ENCODE data around the gene KIF20B.

The KIF20B gene

GRCh38 chr10:89663144-89663543 lies 38.2 kb upstream of the KIF20B start:
- no peak overlapping the region for H3K4me3 ChIP-seq (ENCODE audit: low read depth, low read length)

DNA sequence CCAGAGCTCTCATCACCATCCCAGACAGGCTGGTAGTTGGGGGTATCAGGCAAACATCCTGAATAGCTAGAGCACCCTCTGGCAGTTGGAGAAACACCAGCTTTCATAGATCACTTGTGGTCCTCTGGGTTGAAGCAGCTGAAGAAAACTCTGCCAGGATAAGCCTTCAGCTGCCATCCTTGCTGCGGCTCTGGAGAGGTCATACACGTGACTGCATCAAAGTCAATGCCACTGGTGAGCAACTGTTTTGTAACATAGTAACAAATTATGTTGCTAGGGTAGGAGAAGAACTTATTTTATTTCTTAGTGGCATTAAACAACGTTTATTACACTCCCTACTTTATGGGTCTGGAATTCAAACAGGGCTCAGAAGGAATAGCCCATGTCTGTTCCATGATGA lies 37.2 kb upstream of the KIF20B start:
- no peak overlapping the region for H3K27ac ChIP-seq (ENCODE audit: low read depth, low read length)
- H3K36me3 ChIP-seq (ENCODE audit: control insufficient read depth, insufficient read depth, low read length) = no peaks in the 10 kb centered on the region
- no peaks in the 10 kb centered on the region for H3K9me3 ChIP-seq (ENCODE audit: control insufficient read depth, insufficient read depth, low read length)
- H3K27me3 ChIP-seq (ENCODE audit: control insufficient read depth, insufficient read depth, low read length) = no peaks in the 10 kb centered on the region
- H3K9ac ChIP-seq (ENCODE audit: low read depth, low read length) = no peak overlapping the region
- H3K4me3 ChIP-seq (ENCODE audit: low read depth, low read length) = no peak overlapping the region
- H3K4me1 ChIP-seq (ENCODE audit: control insufficient read depth, insufficient read depth, low read length) = no peaks in the 10 kb centered on the region

More at GRCh38 chr10:89663144-89663543, 38.2 kb upstream of the KIF20B start:
- no peaks in the 10 kb centered on the region for H3K4me1 ChIP-seq (ENCODE audit: control insufficient read depth, insufficient read depth, low read length)
- H3K27ac ChIP-seq (ENCODE audit: low read depth, low read length) = no peak overlapping the region
- H3K36me3 ChIP-seq (ENCODE audit: control insufficient read depth, insufficient read depth, low read length) = no peaks in the 10 kb centered on the region
- no peaks in the 10 kb centered on the region for H3K27me3 ChIP-seq (ENCODE audit: control insufficient read depth, insufficient read depth, low read length)
- no peaks in the 10 kb centered on the region for H3K9me3 ChIP-seq (ENCODE audit: control insufficient read depth, insufficient read depth, low read length)
- no peak overlapping the region for H3K9ac ChIP-seq (ENCODE audit: low read depth, low read length)

GRCh38 chr10:89665302-89665701 lies 36.1 kb upstream of the KIF20B start:
- no peaks in the 10 kb centered on the region for H3K4me1 ChIP-seq (ENCODE audit: control insufficient read depth, insufficient read depth, low read length)
- H3K4me3 ChIP-seq (ENCODE audit: low read depth, low read length) = no peak overlapping the region
- H3K36me3 ChIP-seq (ENCODE audit: control insufficient read depth, insufficient read depth, low read length) = no peaks in the 10 kb centered on the region
- no peak overlapping the region for H3K27ac ChIP-seq (ENCODE audit: low read depth, low read length)
- no peaks in the 10 kb centered on the region for H3K27me3 ChIP-seq (ENCODE audit: control insufficient read depth, insufficient read depth, low read length)
- no peak overlapping the region for H3K9ac ChIP-seq (ENCODE audit: low read depth, low read length)
- H3K9me3 ChIP-seq (ENCODE audit: control insufficient read depth, insufficient read depth, low read length) = no peaks in the 10 kb centered on the region

DNA sequence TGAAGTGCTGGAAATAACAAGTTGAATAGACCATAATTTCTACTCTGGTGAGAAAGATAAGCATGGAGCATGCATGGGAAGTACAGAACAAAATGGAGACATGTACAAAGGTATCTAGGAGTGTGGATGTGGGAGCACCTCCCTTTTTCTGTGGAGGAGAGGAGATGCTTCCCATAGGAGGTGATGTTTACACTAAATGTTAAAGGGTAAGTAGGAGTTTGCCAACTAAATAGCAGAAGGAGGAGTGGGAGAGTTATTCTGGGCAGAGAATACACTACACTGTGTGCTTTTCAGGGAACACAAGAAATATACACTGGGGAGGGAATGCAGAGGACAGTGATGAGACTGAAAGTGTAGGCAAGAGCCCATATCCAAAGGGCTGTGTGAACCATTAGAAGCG lies 35.3 kb upstream of the KIF20B start:
- Histone ChIP-seq H3K27ac (ENCODE audit: low read depth, low read length) (no peak overlapping the region), H3K27me3 (ENCODE audit: control insufficient read depth, insufficient read depth, low read length) (no peaks in the 10 kb centered on the region), H3K36me3 (ENCODE audit: control insufficient read depth, insufficient read depth, low read length) (no peaks in the 10 kb centered on the region), H3K4me3 (ENCODE audit: low read depth, low read length) (no peak overlapping the region), H3K9ac (ENCODE audit: low read depth, low read length) (no peak overlapping the region), H3K4me1 (ENCODE audit: control insufficient read depth, insufficient read depth, low read length) (no peaks in the 10 kb centered on the region), H3K9me3 (ENCODE audit: control insufficient read depth, insufficient read depth, low read length) (no peaks in the 10 kb centered on the region)

DNA sequence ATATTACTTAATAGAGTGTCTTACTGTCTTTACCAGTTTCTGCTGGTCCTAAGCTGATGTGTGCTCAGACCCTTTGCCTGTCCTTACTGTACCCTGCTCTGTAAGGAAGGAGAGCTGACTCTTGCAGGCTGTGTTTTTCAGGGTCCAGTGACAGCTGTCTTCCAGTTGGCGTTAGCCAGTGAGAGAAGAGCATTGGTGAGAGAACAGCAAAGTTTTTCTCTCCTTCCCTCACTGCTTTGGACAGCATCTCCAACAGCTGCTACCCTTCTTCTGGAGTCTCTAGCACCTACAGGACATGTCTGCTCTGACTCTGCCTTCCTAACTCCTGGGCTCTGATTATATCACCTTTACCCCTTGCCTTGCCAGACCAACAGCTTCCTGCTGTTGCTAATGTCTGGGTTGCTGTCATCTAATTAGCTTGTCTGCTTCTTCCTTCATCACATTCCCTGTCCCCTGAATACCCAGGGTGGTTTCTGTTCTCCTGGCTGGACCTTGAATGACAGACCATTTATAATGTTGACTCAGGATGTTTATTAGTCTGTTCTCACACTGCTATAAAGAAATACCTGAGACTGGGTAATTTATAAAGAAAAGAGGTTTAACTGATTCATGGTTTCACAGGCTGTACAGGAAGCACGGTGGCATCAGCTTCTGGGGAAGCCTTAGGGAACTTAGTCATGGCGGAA lies 32.9 kb upstream of the KIF20B start:
- Histone ChIP-seq H3K36me3 (ENCODE audit: control insufficient read depth, insufficient read depth, low read length) (no peaks in the 10 kb centered on the region), H3K4me3 (ENCODE audit: low read depth, low read length) (no peak overlapping the region), H3K9ac (ENCODE audit: low read depth, low read length) (no peak overlapping the region), H3K27me3 (ENCODE audit: control insufficient read depth, insufficient read depth, low read length) (no peaks in the 10 kb centered on the region), H3K9me3 (ENCODE audit: control insufficient read depth, insufficient read depth, low read length) (no peaks in the 10 kb centered on the region), H3K27ac (ENCODE audit: low read depth, low read length) (no peak overlapping the region), H3K4me1 (ENCODE audit: control insufficient read depth, insufficient read depth, low read length) (no peaks in the 10 kb centered on the region)

GRCh38 chr10:89669985-89670384 lies 31.4 kb upstream of the KIF20B start:
- H3K27ac ChIP-seq (ENCODE audit: low read depth, low read length) = no peak overlapping the region
- no peaks in the 10 kb centered on the region for H3K9me3 ChIP-seq (ENCODE audit: control insufficient read depth, insufficient read depth, low read length)
- H3K27me3 ChIP-seq (ENCODE audit: control insufficient read depth, insufficient read depth, low read length) = no peaks in the 10 kb centered on the region
- no peak overlapping the region for H3K4me3 ChIP-seq (ENCODE audit: low read depth, low read length)
- H3K36me3 ChIP-seq (ENCODE audit: control insufficient read depth, insufficient read depth, low read length) = no peaks in the 10 kb centered on the region
- no peak overlapping the region for H3K9ac ChIP-seq (ENCODE audit: low read depth, low read length)
- peaks cover 5% of the 10 kb centered on the region for H3K4me1 ChIP-seq (ENCODE audit: control insufficient read depth, insufficient read depth, low read length)

DNA sequence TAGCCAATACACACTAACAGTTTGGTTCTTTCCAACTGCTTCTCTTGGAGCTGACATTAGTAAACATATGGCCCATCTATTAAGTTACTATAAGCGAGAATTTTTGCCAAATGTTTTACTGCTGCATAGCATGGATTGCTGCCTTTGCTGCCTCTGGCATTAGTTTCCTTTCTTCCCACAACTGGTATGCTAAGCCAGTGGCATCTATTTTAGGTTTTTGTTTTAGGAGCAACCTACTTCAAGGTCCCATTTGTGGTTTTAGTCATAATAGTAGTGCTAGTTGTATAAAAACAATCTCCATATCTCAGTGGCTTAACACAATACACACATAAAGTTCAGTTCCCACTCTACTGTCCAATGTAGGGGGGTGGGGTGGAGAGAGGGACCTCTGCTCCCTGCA lies 30.5 kb upstream of the KIF20B start:
- no peak overlapping the region for H3K9ac ChIP-seq (ENCODE audit: low read depth, low read length)
- H3K27me3 ChIP-seq (ENCODE audit: control insufficient read depth, insufficient read depth, low read length) = peaks cover 1% of the 10 kb centered on the region; the same call in 1 of the 2 replicates
- H3K9me3 ChIP-seq (ENCODE audit: control insufficient read depth, insufficient read depth, low read length) = no peaks in the 10 kb centered on the region
- no peak overlapping the region for H3K27ac ChIP-seq (ENCODE audit: low read depth, low read length)
- H3K36me3 ChIP-seq (ENCODE audit: control insufficient read depth, insufficient read depth, low read length) = no peaks in the 10 kb centered on the region
- no peak overlapping the region for H3K4me3 ChIP-seq (ENCODE audit: low read depth, low read length)
- H3K4me1 ChIP-seq (ENCODE audit: control insufficient read depth, insufficient read depth, low read length) = peaks cover 13% of the 10 kb centered on the region

DNA sequence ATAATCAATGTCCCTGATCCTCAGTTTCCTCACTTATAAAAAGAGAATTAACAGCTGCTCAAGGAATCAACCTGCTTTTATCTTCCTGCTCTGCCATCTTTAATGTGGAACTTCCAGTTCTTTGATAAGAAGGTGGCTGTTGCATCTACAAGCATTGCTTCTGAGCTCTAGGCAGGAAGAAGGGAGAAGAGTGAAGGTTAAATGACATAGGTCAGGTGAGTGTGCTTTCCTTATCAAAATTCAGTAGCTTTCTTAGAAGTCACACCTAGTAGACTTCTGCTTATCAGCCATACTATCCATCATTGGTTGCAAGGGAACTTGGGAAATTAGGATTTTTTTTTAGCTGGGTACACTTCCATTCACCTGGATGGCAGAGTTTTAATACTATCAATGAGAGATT lies 24.0 kb upstream of the KIF20B start:
- H3K4me3 ChIP-seq (ENCODE audit: low read depth, low read length) = no peak overlapping the region
- H3K27ac ChIP-seq (ENCODE audit: low read depth, low read length) = no peak overlapping the region
- H3K9me3 ChIP-seq (ENCODE audit: control insufficient read depth, insufficient read depth, low read length) = no peaks in the 10 kb centered on the region
- H3K9ac ChIP-seq (ENCODE audit: low read depth, low read length) = no peak overlapping the region
- H3K4me1 ChIP-seq (ENCODE audit: control insufficient read depth, insufficient read depth, low read length) = peaks cover 13% of the 10 kb centered on the region
- no peaks in the 10 kb centered on the region for H3K36me3 ChIP-seq (ENCODE audit: control insufficient read depth, insufficient read depth, low read length)
- H3K27me3 ChIP-seq (ENCODE audit: control insufficient read depth, insufficient read depth, low read length) = peaks cover 9% of the 10 kb centered on the region; the same call in 1 of the 2 replicates

- no peaks in the 10 kb centered on the region for H3K36me3 ChIP-seq (ENCODE audit: control insufficient read depth, insufficient read depth, low read length)
- no peak overlapping the region for H3K9ac ChIP-seq (ENCODE audit: low read depth, low read length)
Measured at GRCh38 chr10:89679986-89680385, 21.4 kb upstream of the KIF20B start.

DNA sequence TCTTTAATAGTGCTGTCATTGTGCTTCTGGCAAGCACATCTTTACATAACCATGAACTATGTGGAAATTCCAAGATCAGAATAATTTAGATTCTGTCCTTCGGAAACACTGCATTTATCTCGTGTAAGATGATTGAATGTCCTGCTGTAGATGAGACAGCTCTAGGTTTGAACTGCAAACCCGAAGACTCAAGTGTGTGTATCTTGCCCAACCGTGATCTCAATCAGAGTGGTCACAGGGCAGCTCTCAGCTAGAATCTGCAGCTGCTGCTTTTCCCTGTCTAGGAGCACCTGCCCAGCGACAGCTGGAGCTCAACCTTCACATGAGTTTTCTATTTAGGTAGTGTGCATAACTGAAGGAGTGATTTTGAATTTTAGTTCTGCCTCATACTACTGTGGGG lies 17.5 kb upstream of the KIF20B start:
- Histone ChIP-seq H3K9ac (ENCODE audit: low read depth, low read length) (no peak overlapping the region), H3K4me3 (ENCODE audit: low read depth, low read length) (no peak overlapping the region), H3K27me3 (ENCODE audit: control insufficient read depth, insufficient read depth, low read length) (no peaks in the 10 kb centered on the region), H3K27ac (ENCODE audit: low read depth, low read length) (no peak overlapping the region), H3K9me3 (ENCODE audit: control insufficient read depth, insufficient read depth, low read length) (no peaks in the 10 kb centered on the region), H3K4me1 (ENCODE audit: control insufficient read depth, insufficient read depth, low read length) (no peaks in the 10 kb centered on the region), H3K36me3 (ENCODE audit: control insufficient read depth, insufficient read depth, low read length) (no peaks in the 10 kb centered on the region)

More at GRCh38 chr10:89679986-89680385, 21.4 kb upstream of the KIF20B start:
- no peak overlapping the region for H3K4me3 ChIP-seq (ENCODE audit: low read depth, low read length)
- H3K4me1 ChIP-seq (ENCODE audit: control insufficient read depth, insufficient read depth, low read length) = peaks cover 8% of the 10 kb centered on the region
- H3K27me3 ChIP-seq (ENCODE audit: control insufficient read depth, insufficient read depth, low read length) = peaks cover 9% of the 10 kb centered on the region; the same call in 1 of the 2 replicates
- no peaks in the 10 kb centered on the region for H3K9me3 ChIP-seq (ENCODE audit: control insufficient read depth, insufficient read depth, low read length)
- H3K27ac ChIP-seq (ENCODE audit: low read depth, low read length) = no peak overlapping the region

DNA sequence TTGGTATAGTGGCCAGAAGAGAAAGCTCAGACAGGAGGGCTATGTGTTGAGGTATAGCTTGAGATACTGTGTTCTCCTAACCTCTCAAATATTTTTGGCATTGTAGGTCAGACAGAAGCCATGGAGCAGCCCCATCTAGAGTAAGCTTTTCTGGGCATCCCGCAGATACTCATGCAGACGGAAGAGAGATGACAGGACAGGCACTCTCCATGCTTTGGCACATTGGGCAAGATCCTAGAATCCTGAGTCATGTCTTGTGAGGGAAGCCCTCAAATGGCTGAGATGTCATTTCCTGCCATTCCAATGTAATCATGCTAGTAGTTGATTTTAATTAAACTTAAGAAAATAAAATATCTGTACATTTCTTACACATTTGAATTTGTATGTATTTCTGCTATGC lies 16.8 kb upstream of the KIF20B start:
- Histone ChIP-seq H3K9ac (ENCODE audit: low read depth, low read length) (no peak overlapping the region), H3K4me1 (ENCODE audit: control insufficient read depth, insufficient read depth, low read length) (no peaks in the 10 kb centered on the region), H3K27ac (ENCODE audit: low read depth, low read length) (no peak overlapping the region), H3K27me3 (ENCODE audit: control insufficient read depth, insufficient read depth, low read length) (no peaks in the 10 kb centered on the region), H3K4me3 (ENCODE audit: low read depth, low read length) (no peak overlapping the region), H3K36me3 (ENCODE audit: control insufficient read depth, insufficient read depth, low read length) (no peaks in the 10 kb centered on the region), H3K9me3 (ENCODE audit: control insufficient read depth, insufficient read depth, low read length) (no peaks in the 10 kb centered on the region)
